ENCODE data around the gene GP5.

GP5 gene

DNA sequence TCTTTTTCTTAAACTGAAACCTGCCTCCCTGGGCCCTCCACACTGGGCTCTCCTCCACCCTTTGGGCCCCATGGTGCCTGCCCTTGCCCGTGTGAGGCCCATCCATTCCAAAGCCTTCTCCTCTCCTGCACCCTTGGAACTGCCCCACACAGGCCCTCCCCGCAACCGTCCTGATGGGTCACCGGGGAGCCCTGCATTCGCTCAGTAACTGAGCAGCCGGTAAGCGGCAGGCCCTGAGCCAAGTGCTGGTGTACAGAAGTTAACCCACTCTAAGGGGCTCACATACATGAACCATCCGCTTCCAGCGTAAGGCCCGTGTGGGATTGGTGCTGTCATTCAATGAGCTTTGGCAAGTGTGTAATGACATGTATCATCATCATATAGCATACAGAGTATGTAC is 24.1 kb downstream of the GP5 start:
- no peak for DNase-seq

DNA sequence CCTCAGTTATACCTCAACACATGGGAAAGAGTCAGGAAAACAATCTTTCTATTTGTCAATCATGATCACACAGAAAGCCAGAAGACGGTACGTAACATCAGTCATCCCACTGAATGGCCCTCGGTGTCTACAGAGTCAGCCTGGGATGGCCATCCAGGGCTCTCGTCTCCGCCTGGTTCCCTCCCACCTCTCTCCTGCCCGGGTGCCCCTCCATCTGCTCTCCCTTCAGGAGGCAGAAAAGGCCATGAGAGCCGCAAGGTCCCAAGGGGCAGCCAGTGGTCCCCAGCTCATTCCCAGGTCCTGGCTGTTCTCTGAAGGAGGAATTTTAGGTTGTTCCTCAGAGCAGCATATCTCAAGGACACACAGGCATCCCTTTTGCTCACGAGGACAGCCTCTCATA is 25.2 kb downstream of the GP5 start:
- DNase-seq, result no peak

DNA sequence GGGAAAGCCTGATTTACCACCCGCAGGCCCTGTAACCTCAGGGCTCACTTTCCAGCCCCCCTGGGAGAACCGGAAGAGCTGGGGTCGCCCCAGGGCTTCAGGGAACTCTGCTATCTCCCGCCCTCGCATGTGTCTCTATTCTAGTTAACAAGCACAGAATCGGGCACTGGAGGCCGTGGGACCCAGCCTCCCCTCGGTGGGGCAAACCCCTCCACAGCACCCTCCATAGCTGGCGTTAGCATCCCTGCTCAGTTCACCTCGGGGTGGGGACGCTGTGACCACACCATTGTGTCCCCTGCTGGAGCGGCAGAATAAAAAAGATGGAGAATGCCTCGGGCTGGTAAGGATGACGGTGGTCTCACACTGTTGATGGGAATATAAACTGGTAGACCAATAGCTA is 26.0 kb downstream of the GP5 start:
- no peak for DNase-seq

DNA sequence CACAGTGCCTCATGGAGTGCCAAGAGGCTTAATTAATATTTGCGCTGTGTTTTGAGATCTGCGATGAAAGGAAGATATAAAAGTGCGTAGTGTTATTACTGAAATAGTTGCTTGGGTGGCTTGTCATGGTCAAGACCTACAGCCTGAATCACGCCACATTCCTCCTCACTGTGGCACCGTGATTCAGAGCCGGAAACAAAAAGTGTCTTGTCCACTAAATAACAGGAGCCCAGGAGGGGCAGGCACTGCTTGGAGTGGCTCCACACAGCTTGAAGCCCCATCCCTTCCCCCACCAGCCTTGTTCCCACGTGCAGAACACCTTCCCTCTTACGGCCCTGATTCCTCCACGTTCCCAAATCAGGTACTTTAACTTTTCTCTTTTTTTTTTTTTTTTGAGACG is 28.3 kb downstream of the GP5 start:
- DNase-seq, result no peak

DNA sequence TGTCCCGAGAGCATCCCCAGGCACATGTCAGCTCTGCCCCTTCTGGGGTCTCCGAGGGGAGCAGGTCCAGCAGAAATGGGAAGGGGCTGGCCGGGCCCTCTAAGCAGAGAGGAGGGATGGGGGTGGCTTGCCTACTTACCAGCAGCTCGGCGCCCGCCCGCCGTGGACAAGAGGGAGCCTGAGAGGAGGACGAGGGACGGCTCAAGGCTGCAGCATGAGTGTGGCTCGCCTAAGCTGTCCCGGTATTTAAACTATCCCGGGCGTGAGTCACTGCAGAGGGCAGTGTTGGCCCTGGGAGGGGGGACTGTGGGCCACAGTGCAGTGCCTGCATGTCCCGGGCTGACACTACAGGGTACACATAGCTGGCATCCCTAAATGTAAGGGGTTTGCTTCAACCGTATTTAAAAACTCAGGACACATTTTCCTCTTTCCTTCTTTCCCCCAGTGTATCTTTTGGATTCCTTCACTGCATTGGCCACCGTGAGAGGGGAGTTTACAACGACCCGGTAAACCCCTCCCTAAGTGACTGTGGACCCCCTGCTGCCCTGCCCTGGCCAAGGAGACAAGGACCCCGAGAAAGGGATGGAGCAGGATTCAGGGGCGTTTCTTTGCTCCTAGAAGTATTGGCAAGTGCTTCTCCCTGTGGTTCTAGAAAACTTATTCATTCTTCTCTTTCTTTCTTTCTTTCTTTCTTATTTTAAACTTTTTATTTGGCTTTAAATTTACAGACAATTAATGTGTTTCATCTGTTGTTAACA is 29.4 kb downstream of the GP5 start, which contains the start of gene LRRC15:
LRRC15 (minus strand) TSS at position 222 of the 758 bp plus-strand sequence. CDS start 8,700 bp downstream, outside the sequence.
- no peak for DNase-seq

DNA sequence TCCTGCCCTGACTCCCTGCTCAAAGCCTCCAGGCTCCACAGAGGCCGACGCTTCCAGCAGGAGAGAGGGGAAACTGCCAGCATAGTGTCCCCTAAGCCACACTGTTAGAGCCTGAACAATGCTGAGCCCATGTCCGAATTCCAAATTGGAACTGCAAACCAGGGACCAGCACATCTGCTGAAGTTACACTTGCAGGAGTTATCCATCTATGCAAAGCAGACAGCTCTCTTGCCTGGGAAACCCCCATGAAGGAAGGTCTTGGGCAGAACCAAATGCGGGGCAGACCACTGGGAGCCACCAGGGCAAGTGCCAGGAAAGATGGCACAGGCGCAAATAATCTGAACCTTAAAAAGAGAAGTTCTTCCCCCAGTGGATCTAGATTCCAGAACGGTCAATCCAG is 30.1 kb downstream of the GP5 start:
- DNase-seq, result no peak

DNA sequence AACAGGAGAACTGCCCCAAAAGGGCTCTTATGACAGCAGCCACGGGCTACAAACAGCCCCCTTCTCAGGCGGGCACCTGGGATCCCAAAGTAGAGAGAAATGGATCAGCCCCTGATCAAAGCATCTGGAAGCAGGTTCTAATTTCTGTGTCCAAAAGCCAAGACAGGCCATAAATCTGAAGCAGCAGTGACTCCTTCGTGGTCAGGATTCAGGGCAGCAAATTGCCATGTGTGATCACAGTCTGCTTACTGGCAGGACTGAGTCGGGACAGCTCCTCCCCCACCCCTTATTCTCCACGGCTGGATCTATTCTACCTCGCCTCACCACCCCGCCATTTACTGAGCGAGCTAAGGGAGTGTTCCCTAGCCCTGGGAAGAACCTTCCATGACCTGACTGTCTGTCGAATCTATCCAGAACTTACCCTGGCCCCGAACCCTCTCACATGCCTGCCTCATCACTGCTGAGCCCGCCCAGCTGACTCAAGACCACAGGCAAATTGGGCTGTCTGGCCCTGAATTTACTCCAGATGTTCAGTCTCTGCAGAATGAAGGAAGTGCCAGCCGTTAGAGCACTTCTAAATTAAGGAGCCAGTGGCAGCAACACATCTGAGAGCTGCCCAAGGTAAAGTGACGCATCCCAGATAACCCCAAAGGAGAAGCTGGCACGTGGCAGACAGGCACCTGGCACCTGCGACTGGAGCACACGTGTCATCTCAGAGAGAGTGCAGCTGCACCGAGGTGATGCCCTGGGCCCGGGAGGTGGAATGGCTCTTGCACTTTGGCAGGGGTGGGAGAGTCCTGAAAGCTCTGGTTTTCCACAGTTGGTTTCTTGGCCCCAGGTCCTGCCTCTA is 30.8 kb downstream of the GP5 start:
- DNase-seq, result no peak

DNA sequence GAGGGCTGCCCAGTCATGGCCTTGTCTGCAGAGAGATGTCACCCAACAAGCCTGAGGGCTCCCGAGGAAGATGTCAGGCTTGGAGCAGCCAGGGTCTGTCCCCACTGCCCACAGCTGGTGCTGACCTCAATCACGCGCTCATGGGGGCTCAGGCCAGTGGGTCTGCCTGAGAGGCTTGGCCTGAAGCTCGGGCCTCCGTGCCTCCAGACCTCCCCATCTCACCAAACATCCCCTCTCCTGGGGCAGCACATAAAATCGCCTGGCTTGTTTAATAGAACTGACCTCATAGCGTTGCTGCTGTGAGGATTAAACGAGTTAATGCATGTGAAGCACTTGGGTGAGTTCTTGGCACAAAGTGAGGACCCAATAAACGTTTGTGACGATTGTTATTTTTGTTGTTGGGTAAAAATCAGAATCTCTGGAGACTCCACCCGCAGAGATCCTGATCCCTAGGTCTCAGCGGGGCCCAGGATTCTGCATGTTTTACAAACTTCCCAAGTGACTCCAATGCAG is 33.0 kb downstream of the GP5 start:
- no peak for DNase-seq

DNA sequence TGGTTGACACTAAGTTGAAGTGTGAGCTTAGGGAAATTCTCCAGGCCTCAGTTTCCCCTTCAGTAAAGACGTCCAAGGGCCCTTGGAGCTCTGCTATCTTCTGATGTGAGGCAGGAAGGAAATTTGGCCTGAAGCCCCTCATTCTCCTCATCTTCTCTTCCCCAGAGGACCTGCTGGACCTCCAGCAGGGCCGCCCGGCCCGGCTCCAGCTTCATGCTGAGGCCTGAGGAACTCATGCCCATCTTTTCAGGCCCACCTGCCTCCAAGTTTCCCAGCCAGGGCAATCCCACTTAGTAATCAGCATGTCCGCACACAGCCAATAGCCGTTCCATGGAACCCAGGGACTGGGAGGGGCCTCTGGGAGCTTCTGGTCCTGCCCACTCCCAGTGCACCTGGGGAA is 33.5 kb downstream of the GP5 start:
- no peak for DNase-seq

DNA sequence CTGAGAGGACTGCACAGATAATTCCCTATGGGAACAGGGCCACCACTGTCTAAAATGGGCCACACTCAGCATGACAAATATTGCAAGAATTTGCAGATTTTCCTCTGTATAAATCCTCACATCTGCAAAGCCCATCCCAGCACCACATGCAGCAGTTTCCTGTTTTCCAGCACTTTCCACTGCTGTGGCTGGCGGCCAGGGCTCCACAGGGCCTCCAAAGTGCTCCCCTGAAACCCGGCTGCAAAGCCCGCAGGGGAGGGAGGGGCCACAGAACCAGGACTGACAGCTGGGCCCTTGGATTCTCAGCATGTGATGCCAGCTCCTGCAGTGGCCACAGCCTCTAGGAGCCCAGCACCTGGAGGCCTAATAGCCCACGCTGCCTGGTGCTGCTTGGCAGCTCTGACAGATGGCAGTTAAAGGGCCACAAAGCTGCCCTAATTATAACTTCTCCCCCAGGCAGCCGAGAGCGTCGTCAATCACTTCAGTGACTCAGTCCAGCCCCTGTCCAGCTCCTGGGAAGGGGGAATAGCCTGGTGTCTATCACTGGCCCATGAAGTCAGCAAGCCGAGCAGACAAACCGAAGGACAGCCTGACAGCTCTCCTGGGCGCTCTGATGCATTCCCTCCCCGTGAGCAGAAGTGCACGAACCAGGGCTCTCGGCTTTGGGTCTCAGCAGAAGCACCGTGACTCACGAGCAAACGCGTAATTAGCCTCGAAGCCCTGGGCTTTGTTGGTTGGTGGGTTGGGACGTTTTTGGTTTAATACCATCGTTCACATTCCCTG is 34.2 kb downstream of the GP5 start:
- no peak for DNase-seq

DNA sequence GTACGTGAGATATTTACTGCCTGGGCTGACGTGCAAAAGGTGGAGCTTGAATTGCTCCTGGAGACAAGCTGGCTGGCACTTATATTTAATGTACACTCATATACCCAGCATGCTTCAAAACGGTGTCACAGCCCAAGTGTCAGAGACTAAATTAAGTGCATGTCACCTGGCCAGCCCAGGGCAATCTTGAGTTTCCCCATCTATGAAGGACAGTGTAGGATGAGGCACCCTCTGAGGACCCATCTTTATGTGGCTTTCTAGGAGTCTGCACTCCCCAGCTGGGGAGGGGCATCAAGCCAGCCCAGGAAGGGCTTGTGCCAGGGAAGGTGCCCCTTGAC is 34.8 kb downstream of the GP5 start:
- no peak for DNase-seq

DNA sequence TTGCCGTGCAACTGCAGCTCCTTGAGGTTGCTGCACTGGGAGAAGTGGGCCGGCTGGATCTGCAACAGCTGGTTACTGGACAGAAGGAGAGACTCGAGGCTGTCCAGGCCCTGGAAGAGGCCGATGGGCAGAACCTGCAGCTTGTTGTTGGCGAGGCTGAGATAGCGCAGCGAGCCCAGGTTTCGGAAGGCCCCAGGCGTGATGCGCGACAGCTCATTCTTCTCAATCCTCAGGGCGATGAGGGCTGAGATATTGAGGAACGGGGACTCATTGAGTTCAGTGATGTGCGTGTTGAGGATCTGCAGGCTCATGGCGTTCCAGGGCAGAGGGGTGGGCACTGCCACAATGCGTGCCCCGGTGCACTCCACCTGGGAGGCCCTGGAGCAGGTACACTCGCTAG is 38.5 kb downstream of the GP5 start:
- no peak for DNase-seq

DNA sequence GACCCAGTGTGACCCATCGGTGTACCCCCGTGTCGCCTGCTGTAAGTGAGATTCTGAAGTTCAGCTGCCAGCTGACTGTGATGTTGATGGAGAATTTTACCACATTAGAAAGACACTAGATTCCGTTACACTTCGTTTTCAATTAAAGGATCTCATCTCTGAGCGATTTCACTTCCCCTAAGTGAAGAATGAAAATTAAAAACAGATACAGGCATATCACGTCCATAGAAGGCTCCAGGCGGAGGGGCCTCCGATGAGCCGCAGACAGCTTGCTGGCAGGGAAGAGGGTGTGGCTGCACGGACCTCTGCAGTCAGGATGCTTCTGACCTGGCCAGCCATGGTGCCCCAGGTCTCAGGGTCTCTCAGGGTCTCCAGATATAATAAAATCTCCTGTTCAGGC is 41.4 kb downstream of the GP5 start:
- DNase-seq, result no peak

DNA sequence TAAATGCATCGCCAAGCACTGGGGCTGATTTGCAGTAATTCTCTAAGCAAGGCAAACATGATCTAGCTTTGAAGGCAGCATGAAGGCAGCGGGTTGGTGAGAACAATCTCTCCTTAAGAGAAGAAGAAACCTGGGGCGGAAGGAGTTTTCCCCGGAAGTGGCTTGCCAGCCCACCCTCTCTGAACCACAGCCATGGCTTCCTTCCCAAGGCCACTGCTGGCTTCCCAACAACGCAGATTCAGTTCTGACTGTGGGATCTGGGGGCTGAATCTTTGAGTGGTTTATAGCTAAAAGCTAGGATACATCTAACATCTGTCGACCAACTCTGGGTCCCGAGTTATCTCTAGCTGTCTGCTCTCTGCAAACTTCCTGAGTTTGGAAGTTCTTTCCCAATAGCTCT is 43.7 kb downstream of the GP5 start:
- DNase-seq, result no peak

DNA sequence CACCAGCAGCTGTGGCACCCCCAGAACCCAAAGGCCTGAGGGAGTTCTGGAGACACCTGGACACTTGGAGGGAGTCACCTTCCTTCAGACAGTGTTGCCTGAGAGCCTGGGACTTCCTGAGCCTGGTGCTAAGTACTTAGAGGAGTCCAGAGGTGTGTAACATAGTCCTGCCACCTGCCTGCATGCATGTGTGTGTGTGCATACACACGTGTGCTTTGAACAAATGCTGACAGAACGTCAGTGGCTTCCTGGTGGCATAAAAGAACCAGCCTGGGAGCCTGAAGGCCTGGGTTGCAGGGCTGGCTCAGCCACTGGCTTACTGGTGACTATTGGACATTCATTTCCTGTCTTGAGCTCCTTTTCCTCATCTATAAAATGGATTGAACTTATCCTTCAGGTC is 44.8 kb downstream of the GP5 start:
- no peak for DNase-seq

DNA sequence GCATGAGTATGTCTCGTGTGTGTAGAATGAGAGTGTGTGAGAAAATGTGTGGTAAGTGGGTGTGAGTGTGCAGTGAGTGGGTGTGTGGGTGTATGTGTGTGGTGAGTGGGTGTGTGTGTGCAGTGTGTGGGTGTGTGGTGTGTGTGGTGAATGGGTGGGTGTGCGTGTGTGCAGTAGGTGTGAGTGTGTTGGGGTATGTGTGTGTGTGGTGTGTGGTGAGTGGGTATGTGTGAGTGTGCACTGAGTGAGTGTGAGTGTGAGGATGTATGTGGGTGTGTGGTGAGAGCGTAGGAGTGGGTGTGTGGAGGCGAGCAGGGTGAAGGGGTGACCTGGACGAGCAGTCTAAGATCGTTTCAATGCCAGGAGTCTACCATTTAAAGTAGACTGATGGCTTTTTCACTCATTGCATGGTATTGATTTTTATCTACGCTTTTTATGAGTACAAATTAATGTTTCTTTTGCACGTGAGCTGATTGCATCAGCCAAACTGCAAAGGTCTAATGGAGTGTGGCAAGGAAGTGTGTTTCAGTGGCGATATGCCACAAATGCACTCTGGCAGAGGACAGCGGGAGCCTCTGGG is 46.3 kb downstream of the GP5 start:
- no peak for DNase-seq

DNA sequence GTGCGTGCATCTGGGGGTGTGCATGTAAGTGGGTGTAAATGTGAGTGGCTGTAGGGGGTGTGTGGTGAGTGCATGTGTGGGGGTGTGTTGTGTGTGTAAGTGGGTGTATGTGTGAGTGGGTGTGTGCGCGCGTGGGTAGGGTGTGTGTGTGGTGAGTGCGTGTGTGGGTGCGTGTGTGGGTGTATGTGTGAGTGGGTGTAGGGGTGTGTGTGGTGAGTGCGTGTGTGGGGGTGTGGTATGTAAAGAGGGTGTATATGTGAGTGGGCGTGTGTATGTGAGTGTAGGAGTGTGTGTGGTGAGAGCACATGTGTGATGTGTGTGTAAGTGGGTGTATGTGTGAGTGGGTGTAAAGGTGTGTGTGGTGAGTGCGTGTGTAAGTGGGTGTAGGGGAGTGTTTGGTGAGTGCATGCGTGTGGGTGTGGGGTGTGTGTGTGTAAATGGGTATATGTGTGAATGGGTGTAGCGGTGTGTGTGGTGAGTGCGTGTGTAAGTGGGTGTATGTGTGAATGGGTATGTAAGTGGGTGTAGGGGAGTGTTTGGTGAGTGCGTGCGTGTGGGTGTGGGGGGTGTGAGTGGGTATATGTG is 47.0 kb downstream of the GP5 start:
- no peak for DNase-seq

DNA sequence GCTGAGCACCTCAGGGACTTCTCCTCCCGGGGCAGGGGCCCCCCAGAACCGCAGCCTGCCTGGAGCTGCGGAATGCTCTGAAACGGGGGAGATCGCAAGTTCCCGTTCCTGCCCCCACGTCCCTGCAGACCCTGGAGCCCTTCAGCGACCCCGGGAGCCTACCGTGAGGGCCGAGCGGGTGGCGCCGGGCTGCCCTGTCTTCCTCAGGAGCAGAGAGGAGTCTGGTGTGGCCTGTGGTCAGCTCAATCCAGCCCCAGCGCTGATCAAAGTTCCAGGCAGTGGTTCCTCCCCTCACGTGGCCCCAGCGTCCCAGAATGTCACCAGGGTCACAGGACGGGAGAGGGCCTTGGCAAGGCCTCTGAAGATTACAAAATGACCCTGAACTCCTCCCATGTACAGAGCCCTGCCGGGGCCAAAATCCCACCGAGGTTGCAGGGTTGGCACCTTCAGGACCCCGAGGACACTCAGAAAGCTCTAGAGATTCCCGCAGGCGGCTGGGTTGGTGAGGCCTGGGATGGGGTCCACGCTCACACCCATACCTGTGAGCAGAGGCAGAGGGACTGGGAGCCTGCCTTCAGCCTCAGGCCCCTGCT is 47.9 kb downstream of the GP5 start, which contains the start of gene CPN2:
CPN2 (minus strand) TSS at position 249 of the 593 bp plus-strand sequence. CDS start 8,626 bp downstream, outside the sequence.
- DNase-seq, result no peak

DNA sequence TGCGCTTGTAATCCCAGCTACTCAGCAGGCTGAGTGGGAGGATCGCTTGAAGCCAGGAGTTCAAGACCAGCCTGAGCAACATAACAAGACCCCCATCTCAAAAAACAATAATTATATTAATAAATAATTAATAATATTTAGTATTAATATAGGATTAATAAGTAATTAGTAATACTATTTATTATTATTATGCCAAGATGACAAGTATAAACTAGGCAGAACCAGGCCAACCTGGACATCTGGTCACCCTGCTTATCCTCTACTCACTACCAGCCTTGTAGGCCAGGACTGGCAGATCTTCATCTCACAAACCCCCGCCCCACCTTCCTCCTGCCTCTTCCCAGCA is 48.4 kb downstream of the GP5 start:
- no peak for DNase-seq

DNA sequence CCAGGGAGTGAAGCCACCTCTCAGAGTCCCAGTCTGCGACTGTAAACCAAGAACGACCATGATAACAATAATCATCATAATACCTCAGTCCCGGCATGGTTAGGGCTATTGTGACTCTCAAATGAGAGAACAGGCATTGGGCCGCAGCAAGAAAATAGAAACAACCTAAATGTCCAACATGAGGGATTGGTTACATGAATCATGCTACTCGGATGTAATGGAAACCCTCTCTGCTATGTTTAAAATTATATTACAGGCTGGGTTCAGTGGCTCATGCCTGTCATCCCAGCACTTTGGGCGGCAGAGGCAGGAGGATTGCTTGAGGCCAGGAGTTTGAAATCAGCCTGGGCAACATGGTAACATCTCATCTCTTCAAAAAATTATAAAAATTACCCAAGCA is 50.7 kb downstream of the GP5 start:
- no peak for DNase-seq

DNA sequence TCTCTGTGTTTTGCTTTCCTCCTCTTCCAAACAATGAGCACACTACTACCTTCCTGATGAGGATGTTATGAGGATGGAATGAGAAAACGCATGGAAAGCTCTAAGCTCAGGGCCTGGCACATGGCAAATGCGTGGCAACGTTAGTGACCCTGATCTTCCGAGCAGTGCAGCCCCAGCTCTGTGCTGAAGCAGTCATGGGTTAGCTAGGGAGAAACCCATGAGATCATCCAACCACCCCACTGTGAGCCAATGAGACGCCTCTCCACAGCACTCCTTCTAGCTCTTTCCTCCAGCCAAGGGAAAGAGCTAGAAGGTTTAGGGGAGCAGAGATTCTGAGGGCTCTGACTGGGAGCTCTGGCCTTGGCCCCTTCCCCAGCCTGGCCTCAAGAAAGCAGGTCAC is 52.4 kb downstream of the GP5 start:
- no peak for DNase-seq

DNA sequence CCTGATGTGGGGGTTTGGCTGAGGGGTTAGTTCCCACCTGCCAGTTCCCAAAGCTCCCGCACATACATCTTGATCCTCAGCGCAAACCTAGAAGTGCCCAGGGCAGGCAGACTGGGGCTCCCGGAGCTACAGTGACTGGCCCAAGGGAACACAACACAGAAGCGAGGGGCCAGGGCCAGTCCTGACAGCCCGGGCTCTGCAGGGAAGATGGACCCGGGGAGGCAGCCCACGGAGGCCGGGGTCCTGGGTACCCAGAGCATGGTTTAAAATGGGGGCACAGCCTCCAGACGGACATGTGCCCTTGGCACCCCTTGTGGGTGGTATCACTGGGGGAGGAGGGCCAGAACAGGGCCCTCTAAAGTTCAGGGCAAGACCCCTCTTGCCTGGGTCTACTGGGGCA is 53.0 kb downstream of the GP5 start:
- no peak for DNase-seq

Data from hematopoietic multipotent progenitor cell treated with erythropoietin and hydrocortisone succinate and interleukin-3 and kit ligand, for 8 days (in vitro differentiated cells).